H9 (cell line): Measurements from ENCODE around the gene BRCA1. TPM values are rescaled to one million over a fixed set of nuclear protein-coding genes. Genes with fewer than 3 reads are reported as not detected.

ENCODE experiments used
- DNase-seq: peaks from one replicate; pipeline ENCODE4 v3.0.0-alpha.2; 2017
- H2AFZ ChIP-seq: one replicate; pipeline ENCODE4 v1.6.1; 2013; ENCODE audit warnings: mild to moderate bottlenecking, low read length, control low read depth, moderate library complexity
- H2AK5ac ChIP-seq: 2 replicates; pipeline ENCODE4 v1.6.1; 2013; ENCODE audit warnings: low read length, control low read depth, mixed read lengths; ENCODE audit not compliant: insufficient read length
- H2BK120ac ChIP-seq: one replicate; pipeline ENCODE4 v1.6.1; 2013; ENCODE audit warnings: low read depth, mild to moderate bottlenecking, low read length, control low read depth, inconsistent platforms; ENCODE audit not compliant: poor library complexity, severe bottlenecking
- H2BK12ac ChIP-seq: 2 replicates; pipeline ENCODE4 v1.6.1; 2013; ENCODE audit warnings: low read length, control low read depth, mixed read lengths, low read depth; ENCODE audit not compliant: insufficient read length
- H2BK15ac ChIP-seq: 2 replicates; pipeline ENCODE4 v1.6.1; 2013; ENCODE audit warnings: low read depth, low read length, control low read depth
- H2BK20ac ChIP-seq: one replicate; pipeline ENCODE4 v1.6.1; 2013; ENCODE audit warnings: low read depth, mild to moderate bottlenecking, low read length, control low read depth, inconsistent platforms; ENCODE audit not compliant: poor library complexity, severe bottlenecking
- H2BK5ac ChIP-seq: 2 replicates; pipeline ENCODE4 v1.6.1; 2013; ENCODE audit warnings: low read length, control low read depth, mixed read lengths; ENCODE audit not compliant: insufficient read length
- H3K14ac ChIP-seq: 2 replicates; pipeline ENCODE4 v1.6.1; 2013; ENCODE audit warnings: low read length, control low read depth; ENCODE audit not compliant: insufficient read depth
- H3K18ac ChIP-seq: 2 replicates; pipeline ENCODE4 v1.6.1; 2013; ENCODE audit warnings: low read depth, mild to moderate bottlenecking, mixed read lengths, low read length, control low read depth; ENCODE audit not compliant: insufficient read length
- H3K23ac ChIP-seq: 2 replicates; pipeline ENCODE4 v1.6.1; 2013; ENCODE audit warnings: low read length, control low read depth, mixed read lengths, low read depth; ENCODE audit not compliant: insufficient read length
- H3K23me2 ChIP-seq: 2 replicates; pipeline ENCODE4 v1.6.1; 2013; ENCODE audit warnings: low read depth, mild to moderate bottlenecking, mixed read lengths, low read length, control low read depth; ENCODE audit not compliant: insufficient read length, poor library complexity, severe bottlenecking
- H3K27ac ChIP-seq: 2 replicates; pipeline ENCODE4 v1.5.1; 2013; ENCODE audit warnings: low read length, control low read depth, mixed read lengths, low read depth; ENCODE audit not compliant: insufficient read length
- H3K27me3 ChIP-seq: 2 replicates; pipeline ENCODE4 v1.6.1; 2013; ENCODE audit warnings: low read length, control low read depth, inconsistent platforms; ENCODE audit not compliant: insufficient read depth
- H3K4ac ChIP-seq: 2 replicates; pipeline ENCODE4 v1.6.1; 2013; ENCODE audit warnings: low read depth, mild to moderate bottlenecking, control low read depth, inconsistent platforms, low read length, moderate library complexity
- H3K4me1 ChIP-seq: 2 replicates; pipeline ENCODE4 v1.6.1; 2013; ENCODE audit warnings: low read length, control low read depth, inconsistent platforms; ENCODE audit not compliant: insufficient read depth
- H3K4me2 ChIP-seq: 2 replicates; pipeline ENCODE4 v1.6.1; 2013; ENCODE audit warnings: low read length, control low read depth, mixed read lengths; ENCODE audit not compliant: insufficient read length, insufficient read depth
- H3K56ac ChIP-seq: 2 replicates; pipeline ENCODE4 v1.6.1; 2013; ENCODE audit warnings: low read depth, mild to moderate bottlenecking, mixed read lengths, low read length, control low read depth; ENCODE audit not compliant: insufficient read length
- H3K79me1 ChIP-seq: 2 replicates; pipeline ENCODE4 v1.6.1; 2013; ENCODE audit warnings: low read depth, mild to moderate bottlenecking, moderate library complexity, low read length, control low read depth, inconsistent platforms; ENCODE audit not compliant: insufficient read depth, poor library complexity, severe bottlenecking
- H3K79me2 ChIP-seq: 2 replicates; pipeline ENCODE4 v1.6.1; 2013; ENCODE audit warnings: low read length, control low read depth, inconsistent platforms; ENCODE audit not compliant: insufficient read depth
- H3K9ac ChIP-seq: 2 replicates; pipeline ENCODE4 v1.6.1; 2013; ENCODE audit warnings: low read length, control low read depth, mixed read lengths; ENCODE audit not compliant: insufficient read length; ENCODE audit errors: extremely low read depth
- H3K9me3 ChIP-seq: one replicate; pipeline ENCODE4 v1.6.1; 2013; ENCODE audit warnings: low read depth, low read length, inconsistent platforms; ENCODE audit not compliant: control insufficient read depth
- H3T11ph ChIP-seq: one replicate; pipeline ENCODE4 v1.6.1; 2013; ENCODE audit warnings: mild to moderate bottlenecking, low read length, control low read depth, inconsistent platforms
- H4K20me1 ChIP-seq: one replicate; pipeline ENCODE4 v1.6.1; 2013; ENCODE audit not compliant: control insufficient read depth, insufficient read length, insufficient read depth
- H4K5ac ChIP-seq: 2 replicates; pipeline ENCODE4 v1.6.1; 2013; ENCODE audit warnings: low read depth, mild to moderate bottlenecking, mixed read lengths, low read length, control low read depth; ENCODE audit not compliant: insufficient read length
- H4K8ac ChIP-seq: replicated peaks from 2 replicates; pipeline ENCODE4 v1.6.1; 2013; ENCODE audit warnings: low read length, control low read depth, mixed read lengths, low read depth; ENCODE audit not compliant: insufficient read length
- H4K91ac ChIP-seq: 2 replicates; pipeline ENCODE4 v1.6.1; 2013; ENCODE audit warnings: low read depth, mild to moderate bottlenecking, moderate library complexity, mixed read lengths, low read length, control low read depth; ENCODE audit not compliant: insufficient read length
- H3K27ac Mint-ChIP-seq, 3 experiments: 2 replicates in 2 of 3; 3 replicates in 1 of 3; pipeline ENCODE4 v1.8.0; 2020 to 2021; ENCODE audit warnings: mixed read lengths in 3 of 3, mild to moderate bottlenecking in 1 of 3, moderate library complexity in 1 of 3
- H3K27me3 Mint-ChIP-seq: 2 replicates; pipeline ENCODE4 v1.8.0; 2021; ENCODE audit warnings: low read depth, mild to moderate bottlenecking, moderate library complexity, mixed read lengths
- H3K36me3 Mint-ChIP-seq, 3 experiments: 2 replicates in 2 of 3; 3 replicates in 1 of 3; pipeline ENCODE4 v1.8.0; 2020 to 2021; ENCODE audit warnings: low read depth in 3 of 3, mixed read lengths in 3 of 3; ENCODE audit not compliant: insufficient read depth in 1 of 3
- H3K4me1 Mint-ChIP-seq, 2 experiments: 2 replicates each; pipeline ENCODE4 v1.8.0; 2020; ENCODE audit warnings: mixed read lengths in 2 of 2
- H3K4me3 Mint-ChIP-seq, 2 experiments: 2 replicates in 1 of 2; 3 replicates in 1 of 2; pipeline ENCODE4 v1.8.0; 2020 to 2021; ENCODE audit warnings: mild to moderate bottlenecking in 2 of 2, mixed read lengths in 2 of 2, moderate library complexity in 1 of 2
- H3K9me3 Mint-ChIP-seq, 2 experiments: 2 replicates in 1 of 2; 3 replicates in 1 of 2; pipeline ENCODE4 v1.8.0; 2020; ENCODE audit warnings: mild to moderate bottlenecking in 2 of 2, mixed read lengths in 2 of 2, moderate library complexity in 1 of 2
- WGBS: extraction: QIAGEN DNeasy Blood & Tissue Kit; methylation state at CpG from one replicate; pipeline ENCODE4 v1.1.7; 2013; ENCODE audit warnings: missing lambda C conversion rate, low lambda C conversion rate, mixed read lengths; ENCODE audit not compliant: insufficient read length; ENCODE audit errors: extremely low coverage; 5-methylcytosine and 5-hydroxymethylcytosine counted together
- total RNA-seq: library from RNA; stranded (reverse); gene quantifications from 2 replicates; pipeline ENCODE4 v1.2.1, GENCODE V29; 2021
- TF ChIP-seq, protein P1 (sequence below): fragments of 200-600 bp; sonication (generic); conservative IDR thresholded peaks from 3 replicates; pipeline ENCODE4 v1.8.0; 2021; ENCODE audit warnings: antibody characterized with exemption, mild to moderate bottlenecking

The BRCA1 gene
- total RNA-seq, 1 experiment from 2014 or later, result 32.3 TPM

DNA sequence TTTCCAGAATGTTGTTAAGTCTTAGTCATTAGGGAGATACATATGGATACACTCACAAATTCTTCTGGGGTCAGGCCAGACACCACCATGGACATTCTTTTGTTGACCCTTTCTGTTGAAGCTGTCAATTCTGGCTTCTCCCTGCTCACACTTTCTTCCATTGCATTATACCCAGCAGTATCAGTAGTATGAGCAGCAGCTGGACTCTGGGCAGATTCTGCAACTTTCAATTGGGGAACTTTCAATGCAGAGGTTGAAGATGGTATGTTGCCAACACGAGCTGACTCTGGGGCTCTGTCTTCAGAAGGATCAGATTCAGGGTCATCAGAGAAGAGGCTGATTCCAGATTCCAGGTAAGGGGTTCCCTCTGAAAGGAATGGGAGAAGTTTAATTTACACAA, 54.3 kb downstream of the BRCA1 start:
- WGBS, result no CpG with 5 or more reads among the region's 1 CpG
- Histone ChIP-seq H4K20me1 (no peaks in the 10 kb centered on the region), H3K9me3 (no peaks in the 10 kb centered on the region), H3K14ac (no peak overlapping the region), H2AK5ac (no peak overlapping the region), H4K91ac (no peak overlapping the region), H3K56ac (no peak overlapping the region), H3K23me2 (no peaks in the 10 kb centered on the region), H4K8ac (no peak overlapping the region), H2BK15ac (no peak overlapping the region), H3K23ac (no peak overlapping the region), H2BK5ac (no peak overlapping the region), H3K9ac (no peak overlapping the region), H3T11ph (no peak overlapping the region), H3K27me3 (no peaks in the 10 kb centered on the region), H2BK120ac (no peak overlapping the region), H3K4ac (no peak overlapping the region), H3K27ac (no peak overlapping the region), H2BK12ac (no peak overlapping the region), H3K79me1 (no peaks in the 10 kb centered on the region), H3K4me1 (no peaks in the 10 kb centered on the region), H3K18ac (no peak overlapping the region), H4K5ac (no peak overlapping the region), H2AFZ (no peak overlapping the region), H3K4me2 (no peak overlapping the region), H3K79me2 (no peaks in the 10 kb centered on the region), H2BK20ac (no peak overlapping the region)
- H3K36me3 Mint-ChIP-seq, result peaks cover 3 to 37% (median 35%) of the 10 kb centered on the region in 3 experiments; a peak in 6 of 7 replicates
- H3K4me3 Mint-ChIP-seq, result no peak overlapping the region
- TF ChIP-seq, protein P1, sequence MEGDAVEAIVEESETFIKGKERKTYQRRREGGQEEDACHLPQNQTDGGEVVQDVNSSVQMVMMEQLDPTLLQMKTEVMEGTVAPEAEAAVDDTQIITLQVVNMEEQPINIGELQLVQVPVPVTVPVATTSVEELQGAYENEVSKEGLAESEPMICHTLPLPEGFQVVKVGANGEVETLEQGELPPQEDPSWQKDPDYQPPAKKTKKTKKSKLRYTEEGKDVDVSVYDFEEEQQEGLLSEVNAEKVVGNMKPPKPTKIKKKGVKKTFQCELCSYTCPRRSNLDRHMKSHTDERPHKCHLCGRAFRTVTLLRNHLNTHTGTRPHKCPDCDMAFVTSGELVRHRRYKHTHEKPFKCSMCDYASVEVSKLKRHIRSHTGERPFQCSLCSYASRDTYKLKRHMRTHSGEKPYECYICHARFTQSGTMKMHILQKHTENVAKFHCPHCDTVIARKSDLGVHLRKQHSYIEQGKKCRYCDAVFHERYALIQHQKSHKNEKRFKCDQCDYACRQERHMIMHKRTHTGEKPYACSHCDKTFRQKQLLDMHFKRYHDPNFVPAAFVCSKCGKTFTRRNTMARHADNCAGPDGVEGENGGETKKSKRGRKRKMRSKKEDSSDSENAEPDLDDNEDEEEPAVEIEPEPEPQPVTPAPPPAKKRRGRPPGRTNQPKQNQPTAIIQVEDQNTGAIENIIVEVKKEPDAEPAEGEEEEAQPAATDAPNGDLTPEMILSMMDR, result no peak
- H3K4me1 Mint-ChIP-seq, result peaks cover 3 to 7% of the 10 kb centered on the region in 2 experiments
- no peak overlapping the region; a peak in 1 of 7 replicates for H3K27ac Mint-ChIP-seq
- no peaks in the 10 kb centered on the region for H3K27me3 Mint-ChIP-seq
- H3K9me3 Mint-ChIP-seq, result no peaks in the 10 kb centered on the region
- no peak for DNase-seq
